DND-41 (cell line): Measurements from ENCODE around the gene SLC6A18.

ENCODE experiments used
- ATAC-seq: fragments of 200-7000 bp; cut with Tn5 transposase; 3 replicates; pipeline ENCODE4 v1.9.1; 2021; ENCODE audit warnings: low read depth; ENCODE audit not compliant: insufficient read depth
- DNase-seq: peaks from one replicate; pipeline ENCODE4 v3.0.0-alpha.2; 2020
- H2AFZ ChIP-seq: 2 replicates; pipeline ENCODE4 v1.6.0; 2012; ENCODE audit warnings: low read depth, low read length
- H3K27ac ChIP-seq: 2 replicates; pipeline ENCODE4 v1.5.1; 2012; ENCODE audit warnings: low read length, inconsistent platforms
- H3K27me3 ChIP-seq: fragments of 200-600 bp; sonication (generic); 2 replicates; pipeline ENCODE4 v1.6.0; 2012; ENCODE audit warnings: low read length, mild to moderate bottlenecking, inconsistent platforms; ENCODE audit not compliant: insufficient read depth, poor library complexity
- H3K36me3 ChIP-seq: 2 replicates; pipeline ENCODE4 v1.5.1; 2012; ENCODE audit warnings: low read length, inconsistent platforms; ENCODE audit not compliant: insufficient read depth
- H3K4me1 ChIP-seq: 2 replicates; pipeline ENCODE4 v1.5.1; 2012; ENCODE audit warnings: mild to moderate bottlenecking, low read length; ENCODE audit not compliant: insufficient read depth
- H3K4me2 ChIP-seq: 2 replicates; pipeline ENCODE4 v1.6.0; 2012; ENCODE audit warnings: mild to moderate bottlenecking, moderate library complexity, low read length, inconsistent platforms; ENCODE audit not compliant: insufficient read depth
- H3K4me3 ChIP-seq, 2 experiments: fragments of 200-600 bp in 1 of 2; shearing (Covaris generic) in 1 of 2; 2 replicates each; pipeline ENCODE4 v1.5.1; 2012 to 2016; ENCODE audit warnings: inconsistent platforms in 2 of 2, low read length in 2 of 2, mild to moderate bottlenecking in 2 of 2, low read depth in 1 of 2, moderate library complexity in 1 of 2
- H3K79me2 ChIP-seq: 2 replicates; pipeline ENCODE4 v1.6.0; 2012; ENCODE audit warnings: low read length, inconsistent platforms; ENCODE audit not compliant: insufficient read depth
- H3K9ac ChIP-seq: 2 replicates; pipeline ENCODE4 v1.6.0; 2012; ENCODE audit warnings: low read depth, mild to moderate bottlenecking, inconsistent platforms, low read length, moderate library complexity
- H3K9me3 ChIP-seq: 2 replicates; pipeline ENCODE4 v1.5.1; 2012; ENCODE audit warnings: low read length, moderate library complexity, mild to moderate bottlenecking, inconsistent platforms; ENCODE audit not compliant: insufficient read depth, severe bottlenecking
- H4K20me1 ChIP-seq: 2 replicates; pipeline ENCODE4 v1.6.0; 2012; ENCODE audit warnings: low read length; ENCODE audit not compliant: insufficient read depth
- CTCF ChIP-seq: IDR thresholded peaks from 2 replicates; pipeline ENCODE4 v1.5.1; 2012; ENCODE audit warnings: borderline replicate concordance, low read length, moderate library complexity, mild to moderate bottlenecking; ENCODE audit not compliant: poor library complexity, severe bottlenecking; ENCODE audit errors: extremely low read depth
- EZH2 ChIP-seq: IDR thresholded peaks from 3 replicates; pipeline ENCODE4 v1.6.1; 2012; ENCODE audit warnings: borderline replicate concordance, low read depth, mild to moderate bottlenecking, moderate library complexity, low read length, inconsistent platforms; ENCODE audit not compliant: severe bottlenecking

SLC6A18 gene

GRCh38 chr5:1213508-1214162 is 11.5 kb upstream of the SLC6A18 start:
- DNase-seq (no peak), ATAC-seq (no peak)
- Histone ChIP-seq H3K4me1 (peaks cover 16% of the 10 kb centered on the region), H4K20me1 (no peaks in the 10 kb centered on the region), H3K36me3 (no peaks in the 10 kb centered on the region), H3K9me3 (peaks cover 2% of the 10 kb centered on the region), H3K27me3 (no peaks in the 10 kb centered on the region), H3K79me2 (no peaks in the 10 kb centered on the region), H3K4me2 (no peak overlapping the region), H2AFZ (no peak overlapping the region), H3K4me3 (no peak overlapping the region), H3K27ac (no peak overlapping the region), H3K9ac (no peak overlapping the region)
- TF ChIP-seq EZH2: no peak
- TF ChIP-seq CTCF: no peak

- peaks cover 21% of the 10 kb centered on the region for H3K4me1 ChIP-seq
- no peaks in the 10 kb centered on the region for H3K27me3 ChIP-seq
- H3K4me3 ChIP-seq: no peak overlapping the region
- no peak for TF ChIP-seq CTCF
- TF ChIP-seq EZH2: no peak
- H3K36me3 ChIP-seq: no peaks in the 10 kb centered on the region
- H3K4me2 ChIP-seq: no peak overlapping the region
- no peak overlapping the region for H3K9ac ChIP-seq
- no peaks in the 10 kb centered on the region for H3K79me2 ChIP-seq
- no peak overlapping the region for H3K27ac ChIP-seq
- H4K20me1 ChIP-seq: no peaks in the 10 kb centered on the region
- H2AFZ ChIP-seq: no peak overlapping the region
- DNase-seq (no peak), ATAC-seq (no peak)
- H3K9me3 ChIP-seq: peaks cover 2% of the 10 kb centered on the region
Observed at GRCh38 chr5:1214163-1214935, 10.8 kb upstream of the SLC6A18 start.

GRCh38 chr5:1214936-1215220 is 10.3 kb upstream of the SLC6A18 start:
- Histone ChIP-seq H3K4me1 (peaks cover 21% of the 10 kb centered on the region), H3K79me2 (no peaks in the 10 kb centered on the region), H3K27me3 (no peaks in the 10 kb centered on the region), H4K20me1 (no peaks in the 10 kb centered on the region), H3K4me2 (no peak overlapping the region), H3K27ac (no peak overlapping the region), H3K9ac (no peak overlapping the region), H3K9me3 (peaks cover 2% of the 10 kb centered on the region), H2AFZ (no peak overlapping the region), H3K4me3 (no peak overlapping the region), H3K36me3 (no peaks in the 10 kb centered on the region)
- no peak for DNase-seq
- no peak for ATAC-seq
- TF ChIP-seq EZH2 (no peak), CTCF (no peak)
